GM21717 (cell line): ENCODE measurements around the gene UBA7.
"Not testable (repeated sequence)": the region's sequence is repeated elsewhere in the genome, so short reads cannot be mapped to it uniquely, and the experiment has no call there.

Experiments
- ATAC-seq: cut with Tn5 transposase; IDR thresholded peaks from one replicate; pipeline ENCODE4 v1.9.1; 2021; ENCODE audit warnings: mild to moderate bottlenecking, moderate library complexity; ENCODE audit not compliant: unreplicated experiment

The UBA7 gene

DNA sequence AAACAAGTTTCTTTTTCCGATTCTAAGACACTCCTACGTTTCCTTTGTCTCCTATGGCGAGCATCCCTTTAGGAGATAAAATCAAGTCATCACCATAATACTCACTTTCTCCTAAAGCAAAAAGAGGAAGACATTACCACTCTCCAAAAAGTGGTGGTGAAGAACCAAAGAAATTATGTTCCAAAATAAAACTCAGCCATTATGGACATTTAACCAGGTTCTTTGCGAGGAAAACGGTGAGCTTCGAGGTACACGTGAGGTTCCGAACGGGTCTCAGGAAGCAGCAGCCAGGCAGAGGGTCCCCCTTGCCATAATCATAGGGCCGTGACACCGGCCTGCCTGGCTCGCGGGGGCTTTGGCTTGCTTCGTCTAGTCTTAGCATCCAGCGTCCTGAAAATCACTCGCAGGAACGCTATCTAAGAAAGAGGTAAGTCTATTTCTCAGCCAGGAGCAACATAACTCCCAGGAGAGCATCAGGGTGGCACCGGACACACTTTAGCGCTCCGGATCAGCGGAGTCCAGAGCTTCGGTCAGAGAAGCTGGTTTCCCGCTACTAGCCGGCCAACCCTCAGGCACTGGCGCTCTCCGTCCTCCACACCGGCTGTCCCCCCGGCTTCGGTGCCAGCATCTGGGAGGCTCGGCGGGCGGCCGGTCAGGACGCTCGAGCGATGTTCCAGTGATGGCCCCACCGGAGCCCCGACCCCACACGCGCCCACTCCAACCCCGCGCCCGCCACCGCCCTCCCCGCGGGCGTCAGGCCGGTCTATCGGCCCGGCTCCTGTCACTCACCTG, 28.0 kb downstream of the UBA7 start:
- ATAC-seq = peak; percentile 43

DNA sequence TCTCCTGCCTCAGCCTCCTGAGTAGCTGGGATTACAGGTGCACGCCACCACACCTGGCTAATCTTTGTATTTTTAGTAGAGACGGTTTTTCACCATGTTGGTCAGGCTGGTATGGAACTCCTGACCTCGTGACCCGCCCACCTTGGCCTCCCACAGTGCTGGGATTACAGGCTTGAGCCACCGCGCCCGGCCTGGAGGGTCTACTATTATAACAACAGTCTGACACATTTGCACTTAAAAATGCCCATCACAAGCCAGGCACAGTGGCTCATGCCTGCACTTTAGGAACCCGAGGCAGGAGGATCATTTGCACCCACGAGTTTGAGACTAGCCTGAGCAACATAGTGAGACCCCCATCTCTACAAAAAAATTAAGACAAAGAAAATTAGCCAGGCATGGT, 31.5 kb downstream of the UBA7 start:
- not testable (repeated sequence) for ATAC-seq

- ATAC-seq = no peak
Observed at GRCh38 chr3:49781415-49782199, 32.1 kb downstream of the UBA7 start.

- ATAC-seq = not testable (repeated sequence)
Observed at GRCh38 chr3:49780975-49781365, 32.8 kb downstream of the UBA7 start.

GRCh38 chr3:49780080-49780974, 33.4 kb downstream of the UBA7 start:
- no peak for ATAC-seq

DNA sequence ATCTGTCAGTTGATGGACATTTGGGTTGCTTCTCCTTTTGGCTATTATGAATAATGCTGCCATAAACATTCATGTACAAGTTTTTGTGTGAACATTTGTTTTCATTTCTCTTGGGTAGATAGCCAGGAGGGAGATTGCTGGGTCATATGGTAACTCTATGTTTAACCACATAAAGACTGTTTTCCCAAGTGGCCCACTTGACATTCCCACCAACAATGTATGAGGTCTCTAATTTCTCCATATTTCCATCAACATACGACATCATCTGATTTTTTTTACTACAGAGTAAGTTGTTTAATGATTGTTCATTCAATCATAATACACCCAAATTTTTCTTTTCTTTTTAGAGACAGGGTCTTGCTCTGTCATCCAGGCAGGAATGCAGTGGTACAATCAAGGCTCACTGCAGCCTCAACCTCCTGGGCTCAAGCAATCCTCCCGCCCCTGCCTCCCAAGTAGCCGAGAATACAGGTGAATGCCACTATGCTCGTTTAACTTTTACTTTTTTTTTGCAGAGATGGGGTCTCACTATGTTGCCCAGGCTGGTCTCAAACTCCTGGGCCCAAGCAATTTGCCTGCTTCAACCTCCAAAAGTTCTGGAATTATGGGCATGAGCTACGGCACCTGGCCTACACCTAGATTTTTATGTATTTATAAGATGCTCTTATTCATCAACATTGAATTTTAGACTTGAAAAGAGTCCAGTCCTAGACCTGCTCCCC, 34.2 kb downstream of the UBA7 start:
- ATAC-seq = no peak

DNA sequence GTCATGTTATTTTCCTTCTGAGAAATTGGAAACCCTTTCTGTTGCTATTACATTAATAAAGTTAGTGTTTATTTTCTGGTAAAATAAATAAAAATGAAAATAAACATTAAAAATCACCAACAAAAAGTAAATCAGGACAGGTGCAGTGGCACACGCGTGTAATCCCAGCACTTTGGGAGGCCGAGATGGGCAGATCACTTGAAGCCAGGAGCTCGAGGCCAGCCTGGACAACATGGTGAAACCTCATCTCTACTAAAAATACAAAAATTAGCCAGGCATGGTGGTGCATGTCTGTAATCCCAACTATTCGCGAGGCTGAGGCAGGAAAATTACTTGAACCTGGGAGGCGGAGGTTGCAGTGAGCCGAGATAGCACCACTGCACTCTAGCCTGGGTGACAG, 37.7 kb downstream of the UBA7 start:
- ATAC-seq = not testable (repeated sequence)

- no peak for ATAC-seq
Observed at GRCh38 chr3:49775538-49775937, 38.2 kb downstream of the UBA7 start.

DNA sequence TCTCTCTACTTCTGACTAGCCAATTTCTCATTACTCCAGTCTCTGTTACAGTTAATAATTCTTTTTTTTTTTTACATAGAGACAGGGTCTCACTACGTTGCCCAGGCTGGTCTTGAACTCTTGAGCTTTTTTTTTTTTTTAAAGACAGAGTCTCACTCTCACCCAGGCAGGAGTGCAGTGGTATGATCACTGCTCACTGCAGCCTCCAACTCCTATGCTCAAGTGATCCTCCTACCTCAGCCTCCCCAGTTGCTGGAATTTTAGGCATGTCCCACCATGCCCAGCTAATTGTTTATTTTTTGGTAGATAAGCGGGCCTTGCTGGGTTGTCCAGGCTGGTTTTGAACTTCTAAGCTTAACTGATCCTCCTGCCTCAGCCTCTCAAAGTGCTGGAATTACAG, 41.0 kb downstream of the UBA7 start:
- no peak for ATAC-seq

- no peak for ATAC-seq
Observed at GRCh38 chr3:49771340-49771938, 42.3 kb downstream of the UBA7 start.

- ATAC-seq = no peak
Observed at GRCh38 chr3:49769926-49770325, 43.8 kb downstream of the UBA7 start.

DNA sequence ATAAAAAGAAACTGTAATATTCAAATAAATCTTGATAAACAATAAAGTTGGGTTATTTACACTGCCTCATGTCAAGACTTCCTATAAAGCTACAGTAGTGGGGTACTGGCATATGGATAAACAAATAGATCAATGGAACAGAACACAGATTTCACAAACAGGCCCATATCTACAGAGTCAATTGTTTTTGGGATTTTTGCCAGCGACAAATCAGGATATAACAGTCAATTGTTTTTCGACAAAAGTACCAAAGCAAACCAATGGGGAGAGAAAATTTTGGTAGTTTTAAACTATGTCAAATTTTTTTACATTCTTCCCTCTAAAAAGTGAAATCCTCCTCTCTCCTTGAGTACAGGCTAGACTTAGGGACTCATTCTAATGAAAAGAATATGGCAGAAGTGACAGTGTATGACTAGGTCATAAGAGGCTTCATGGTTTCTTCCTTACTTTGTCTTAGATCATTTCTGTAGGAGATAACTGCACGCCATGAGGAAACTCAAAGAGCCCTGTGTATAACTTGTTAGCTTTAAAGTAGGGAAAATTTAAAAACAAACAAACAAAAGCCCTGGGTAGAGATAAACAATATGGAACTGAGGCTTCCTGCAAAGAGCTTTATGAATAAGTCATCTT, 44.4 kb downstream of the UBA7 start:
- ATAC-seq = no peak

- no peak for ATAC-seq
Observed at GRCh38 chr3:49763981-49764380, 49.8 kb downstream of the UBA7 start.

- no peak for ATAC-seq
Observed at GRCh38 chr3:49761661-49762060, 52.1 kb downstream of the UBA7 start.

GRCh38 chr3:49759226-49759625, 54.5 kb downstream of the UBA7 start:
- ATAC-seq = no peak

DNA sequence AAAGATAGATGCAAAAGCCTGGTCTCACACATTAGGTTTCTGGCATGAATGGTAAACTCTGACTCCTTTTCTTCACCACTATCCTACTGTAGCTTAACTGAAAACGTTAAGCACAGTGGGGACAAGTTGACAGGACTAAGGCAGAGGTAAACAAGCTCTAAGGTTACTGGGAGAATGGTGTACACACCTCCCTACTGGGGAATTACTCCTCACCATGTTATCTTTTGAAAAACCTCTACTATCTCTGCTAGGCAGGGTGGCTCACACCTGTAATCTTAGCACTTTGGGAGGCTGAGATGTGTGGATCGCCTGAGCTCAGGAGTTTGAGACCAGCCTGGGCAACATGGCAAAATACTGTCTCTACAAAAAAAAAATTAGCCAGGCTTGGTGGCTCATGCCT, 56.6 kb downstream of the UBA7 start:
- ATAC-seq = no peak

DNA sequence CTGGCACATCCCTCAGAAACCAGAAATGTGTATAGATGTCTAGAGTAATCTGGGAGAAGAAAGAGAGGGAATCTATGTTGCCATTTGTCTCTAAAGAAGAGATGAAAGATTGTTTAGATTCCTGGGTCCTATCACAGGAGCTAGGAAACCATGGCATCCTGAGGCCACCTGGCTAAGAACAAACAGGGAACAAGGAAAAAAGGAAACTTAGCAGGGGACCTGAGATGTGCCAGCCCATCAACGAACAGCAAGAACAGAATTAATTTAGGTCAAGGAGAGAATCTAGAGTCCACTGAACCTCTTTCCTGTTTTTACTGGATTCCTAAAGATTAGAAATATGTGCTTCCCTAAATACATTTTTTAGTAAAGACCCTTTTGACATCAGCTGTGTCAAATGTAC, 57.7 kb downstream of the UBA7 start:
- ATAC-seq = no peak
